ENCODE data around the gene PRPF18. TPM values are rescaled to one million over a fixed set of nuclear protein-coding genes. Genes with fewer than 3 reads are reported as not detected.

The PRPF18 gene
- total and polyA plus RNA-seq, 5 donors from 2014 or later, result 29.6 to 43.7 (median 40.9) TPM

- H3K4me1 Mint-ChIP-seq, result peaks cover 0 to 7% (median 5%) of the 10 kb centered on the region in 4 donors
- peaks cover 62% of the 10 kb centered on the region for H3K36me3 Mint-ChIP-seq
- Histone ChIP-seq H3K36me3 (ENCODE audit: control insufficient read depth, insufficient read depth, low read length) (peaks cover 65% of the 10 kb centered on the region), H3K9me3 (ENCODE audit: control insufficient read depth in 2 of 2, low read length in 2 of 2) (no peaks in the 10 kb centered on the region), H3K27me3 (ENCODE audit: control insufficient read depth, insufficient read depth, low read length) (no peaks in the 10 kb centered on the region), H3K4me3 (ENCODE audit: low read depth, low read length) (no peak overlapping the region), H3K4me1 (ENCODE audit: control insufficient read depth, insufficient read depth, low read length, poor library complexity, severe bottlenecking) (no peaks in the 10 kb centered on the region), H3K27ac (ENCODE audit: insufficient read depth, low read length, poor library complexity, severe bottlenecking) (no peak overlapping the region)
- no peaks in the 10 kb centered on the region for H3K27me3 Mint-ChIP-seq
- H3K9me3 Mint-ChIP-seq, result no peaks in the 10 kb centered on the region
- no peak overlapping the region for H3K4me3 Mint-ChIP-seq
- no peak for ATAC-seq (ENCODE audit: low read depth in 2 of 2)
- H3K27ac Mint-ChIP-seq, result peak overlapping the region in 1 of 3 donors; percentile 29
- no peak for DNase-seq
These were observed 21.6 kb downstream of the PRPF18 start for GRCh38 chr10:13608246-13608853.

GRCh38 chr10:13612654-13613373 lies 26.0 kb downstream of the PRPF18 start:
- DNase-seq (no peak), ATAC-seq (ENCODE audit: low read depth in 2 of 2) (no peak)
- H3K4me1 Mint-ChIP-seq, result peaks cover 0 to 4% (median 2%) of the 10 kb centered on the region in 4 donors
- peaks cover 79% of the 10 kb centered on the region for H3K36me3 Mint-ChIP-seq
- H3K36me3 ChIP-seq (ENCODE audit: control insufficient read depth, insufficient read depth, low read length), result peaks cover 83% of the 10 kb centered on the region
- no peak overlapping the region for H3K4me3 ChIP-seq (ENCODE audit: low read depth, low read length)
- no peak overlapping the region for H3K4me3 Mint-ChIP-seq
- no peaks in the 10 kb centered on the region for H3K9me3 Mint-ChIP-seq
- no peaks in the 10 kb centered on the region for H3K9me3 ChIP-seq (ENCODE audit: control insufficient read depth in 2 of 2, low read length in 2 of 2)
- H3K27ac Mint-ChIP-seq, result no peak overlapping the region
- H3K27me3 ChIP-seq (ENCODE audit: control insufficient read depth, insufficient read depth, low read length), result no peaks in the 10 kb centered on the region
- H3K27me3 Mint-ChIP-seq, result no peaks in the 10 kb centered on the region
- H3K27ac ChIP-seq (ENCODE audit: insufficient read depth, low read length, poor library complexity, severe bottlenecking), result no peak overlapping the region
- no peaks in the 10 kb centered on the region for H3K4me1 ChIP-seq (ENCODE audit: control insufficient read depth, insufficient read depth, low read length, poor library complexity, severe bottlenecking)

- ATAC-seq (ENCODE audit: low read depth in 2 of 2), result no peak
- no peak overlapping the region for H3K4me3 Mint-ChIP-seq
These were observed 26.8 kb downstream of the PRPF18 start for GRCh38 chr10:13613519-13613918.

GRCh38 chr10:13614530-13615332 lies 28.0 kb downstream of the PRPF18 start:
- Mint-ChIP-seq H3K27me3 (no peaks in the 10 kb centered on the region), H3K9me3 (peaks cover 0 to 1% (median 0%) of the 10 kb centered on the region in 7 donors), H3K27ac (no peak overlapping the region), H3K36me3 (peaks cover 81% of the 10 kb centered on the region), H3K4me1 (peaks cover 0 to 7% (median 0%) of the 10 kb centered on the region in 4 donors), H3K4me3 (no peak overlapping the region)
- H3K36me3 ChIP-seq (ENCODE audit: control insufficient read depth, insufficient read depth, low read length), result peaks cover 86% of the 10 kb centered on the region
- no peaks in the 10 kb centered on the region for H3K9me3 ChIP-seq (ENCODE audit: control insufficient read depth in 2 of 2, low read length in 2 of 2)
- no peak overlapping the region for H3K4me3 ChIP-seq (ENCODE audit: low read depth, low read length)
- H3K27ac ChIP-seq (ENCODE audit: insufficient read depth, low read length, poor library complexity, severe bottlenecking), result no peak overlapping the region
- ATAC-seq (ENCODE audit: low read depth in 2 of 2) (no peak), DNase-seq (no peak)
- H3K27me3 ChIP-seq (ENCODE audit: control insufficient read depth, insufficient read depth, low read length), result no peaks in the 10 kb centered on the region
- no peaks in the 10 kb centered on the region for H3K4me1 ChIP-seq (ENCODE audit: control insufficient read depth, insufficient read depth, low read length, poor library complexity, severe bottlenecking)

More at GRCh38 chr10:13613519-13613918, 26.8 kb downstream of the PRPF18 start:
- peaks cover 80% of the 10 kb centered on the region for H3K36me3 Mint-ChIP-seq
- no peak overlapping the region for H3K27ac ChIP-seq (ENCODE audit: insufficient read depth, low read length, poor library complexity, severe bottlenecking)
- no peak overlapping the region for H3K27ac Mint-ChIP-seq
- H3K4me1 ChIP-seq (ENCODE audit: control insufficient read depth, insufficient read depth, low read length, poor library complexity, severe bottlenecking), result no peaks in the 10 kb centered on the region
- H3K4me3 ChIP-seq (ENCODE audit: low read depth, low read length), result no peak overlapping the region
- no peaks in the 10 kb centered on the region for H3K27me3 ChIP-seq (ENCODE audit: control insufficient read depth, insufficient read depth, low read length)
- H3K4me1 Mint-ChIP-seq, result peaks cover 0 to 4% (median under 1%) of the 10 kb centered on the region in 4 donors
- H3K9me3 Mint-ChIP-seq, result peaks cover 0 to 1% (median 0%) of the 10 kb centered on the region in 7 donors
- H3K36me3 ChIP-seq (ENCODE audit: control insufficient read depth, insufficient read depth, low read length), result peaks cover 86% of the 10 kb centered on the region
- DNase-seq, result no peak
- H3K27me3 Mint-ChIP-seq, result no peaks in the 10 kb centered on the region
- no peaks in the 10 kb centered on the region for H3K9me3 ChIP-seq (ENCODE audit: control insufficient read depth in 2 of 2, low read length in 2 of 2)

- Histone ChIP-seq H3K27me3 (ENCODE audit: control insufficient read depth, insufficient read depth, low read length) (no peaks in the 10 kb centered on the region), H3K36me3 (ENCODE audit: control insufficient read depth, insufficient read depth, low read length) (peaks cover 81% of the 10 kb centered on the region), H3K9me3 (ENCODE audit: control insufficient read depth in 2 of 2, low read length in 2 of 2) (no peaks in the 10 kb centered on the region), H3K4me1 (ENCODE audit: control insufficient read depth, insufficient read depth, low read length, poor library complexity, severe bottlenecking) (no peaks in the 10 kb centered on the region), H3K27ac (ENCODE audit: insufficient read depth, low read length, poor library complexity, severe bottlenecking) (no peak overlapping the region), H3K4me3 (ENCODE audit: low read depth, low read length) (no peak overlapping the region)
- Mint-ChIP-seq H3K27ac (peak overlapping the region in 1 of 3 donors; percentile 63), H3K36me3 (peaks cover 76% of the 10 kb centered on the region), H3K9me3 (peaks cover 0 to 1% (median 0%) of the 10 kb centered on the region in 7 donors), H3K4me3 (no peak overlapping the region), H3K4me1 (peaks cover 0 to 11% (median 0%) of the 10 kb centered on the region in 4 donors), H3K27me3 (no peaks in the 10 kb centered on the region)
- DNase-seq (no peak), ATAC-seq (ENCODE audit: low read depth in 2 of 2) (no peak)
These were observed 29.0 kb downstream of the PRPF18 start for GRCh38 chr10:13615650-13616300.

- no peaks in the 10 kb centered on the region for H3K27me3 ChIP-seq (ENCODE audit: control insufficient read depth, insufficient read depth, low read length)
- Mint-ChIP-seq H3K9me3 (peaks cover 0 to 1% (median 0%) of the 10 kb centered on the region in 7 donors), H3K4me3 (no peak overlapping the region), H3K4me1 (peaks cover 0 to 16% (median 0%) of the 10 kb centered on the region in 4 donors), H3K27me3 (no peaks in the 10 kb centered on the region), H3K36me3 (peaks cover 72% of the 10 kb centered on the region), H3K27ac (no peak overlapping the region)
- H3K4me3 ChIP-seq (ENCODE audit: low read depth, low read length), result no peak overlapping the region
- no peaks in the 10 kb centered on the region for H3K4me1 ChIP-seq (ENCODE audit: control insufficient read depth, insufficient read depth, low read length, poor library complexity, severe bottlenecking)
- peaks cover 75% of the 10 kb centered on the region for H3K36me3 ChIP-seq (ENCODE audit: control insufficient read depth, insufficient read depth, low read length)
- no peak overlapping the region for H3K27ac ChIP-seq (ENCODE audit: insufficient read depth, low read length, poor library complexity, severe bottlenecking)
- no peaks in the 10 kb centered on the region for H3K9me3 ChIP-seq (ENCODE audit: control insufficient read depth in 2 of 2, low read length in 2 of 2)
- DNase-seq, result no peak
- ATAC-seq (ENCODE audit: low read depth in 2 of 2), result no peak
These were observed 30.4 kb downstream of the PRPF18 start for GRCh38 chr10:13617116-13617515.

- Histone ChIP-seq H3K27me3 (ENCODE audit: control insufficient read depth, insufficient read depth, low read length) (no peaks in the 10 kb centered on the region), H3K36me3 (ENCODE audit: control insufficient read depth, insufficient read depth, low read length) (peaks cover 54% of the 10 kb centered on the region), H3K4me3 (ENCODE audit: low read depth, low read length) (no peak overlapping the region), H3K4me1 (ENCODE audit: control insufficient read depth, insufficient read depth, low read length, poor library complexity, severe bottlenecking) (no peaks in the 10 kb centered on the region), H3K27ac (ENCODE audit: insufficient read depth, low read length, poor library complexity, severe bottlenecking) (no peak overlapping the region), H3K9me3 (ENCODE audit: control insufficient read depth in 2 of 2, low read length in 2 of 2) (no peaks in the 10 kb centered on the region)
- Mint-ChIP-seq H3K36me3 (peaks cover 48% of the 10 kb centered on the region), H3K27me3 (no peaks in the 10 kb centered on the region), H3K4me3 (no peak overlapping the region), H3K9me3 (peaks cover 0 to 1% (median 0%) of the 10 kb centered on the region in 7 donors), H3K27ac (no peak overlapping the region), H3K4me1 (peaks cover 0 to 12% (median 0%) of the 10 kb centered on the region in 4 donors)
- no peak for DNase-seq
- ATAC-seq (ENCODE audit: low read depth in 2 of 2), result no peak
These were observed 35.2 kb downstream of the PRPF18 start for GRCh38 chr10:13621931-13622330.

Data from CD4-positive, CD25-positive, alpha-beta regulatory T cell (primary cell).